HL-60 (cell line): ENCODE results near the gene FLNC.

ENCODE experiments used
- CTCF ChIP-seq: IDR thresholded peaks from one replicate; pipeline ENCODE4 v1.5.1; 2011; ENCODE audit warnings: low read length, control low read depth, inconsistent platforms; ENCODE audit not compliant: insufficient read depth
- POLR2AphosphoS5 ChIP-seq: IDR thresholded peaks from 2 replicates; pipeline ENCODE4 v1.6.1; 2012; ENCODE audit warnings: low read depth
- REST ChIP-seq: IDR thresholded peaks from 2 replicates; pipeline ENCODE4 v1.6.1; 2012; ENCODE audit warnings: low read depth; ENCODE audit not compliant: insufficient replicate concordance

GRCh38 chr7:128886391-128887168 lies 56.4 kb downstream of the FLNC start:
- TF ChIP-seq CTCF (no peak), REST (no peak), POLR2AphosphoS5 (no peak)
